H1 (cell line): Measurements from ENCODE around the gene PAN2. TPM values are rescaled to one million over a fixed set of nuclear protein-coding genes. Genes with fewer than 3 reads are reported as not detected.

Experiments
- CTCF ChIA-PET: fragments of 300-600 bp; sonication (Branson Sonifier 250); formaldehyde crosslinking; loops from one replicate; lab custom pipeline; 2021; ENCODE audit not compliant: partially characterized antibody; lab: Charles Lee
- POLR2A ChIA-PET: fragments of 300-600 bp; sonication (Branson Sonifier 250); formaldehyde crosslinking; loops from one replicate; lab custom pipeline; 2021; ENCODE audit warnings: inconsistent platforms; ENCODE audit not compliant: partially characterized antibody; lab: Charles Lee
- DNase-seq, 2 experiments: peaks; one replicate each; pipeline versions ENCODE4 v3.0.0 to v3.0.0-alpha.2; 2010 to 2022; ENCODE audit warnings: low spot score in 2 of 2, low read depth in 1 of 2, mixed read lengths in 1 of 2
- FAIRE-seq: peaks from 2 replicates; lab custom pipeline; 2011; peaks lifted over from hg19 to GRCh38; lab: Jason Lieb, UNC
- H2AFZ ChIP-seq: 2 replicates; pipeline ENCODE4 v1.8.1; 2012; ENCODE audit warnings: low read length, inconsistent platforms
- H2AK5ac ChIP-seq: 2 replicates; pipeline ENCODE4 v1.6.1; 2013; ENCODE audit warnings: low read depth, low read length
- H2BK120ac ChIP-seq: replicated peaks from 2 replicates; pipeline ENCODE3; 2013; ENCODE audit warnings: low read depth, low read length, inconsistent platforms
- H2BK12ac ChIP-seq: 2 replicates; pipeline ENCODE4 v1.6.1; 2013; ENCODE audit warnings: low read depth, low read length
- H2BK15ac ChIP-seq: 2 replicates; pipeline ENCODE4 v1.6.1; 2013; ENCODE audit warnings: low read length
- H2BK20ac ChIP-seq: 2 replicates; pipeline ENCODE4 v1.6.1; 2013; ENCODE audit warnings: low read length
- H2BK5ac ChIP-seq: 2 replicates; pipeline ENCODE4 v1.6.1; 2013; ENCODE audit warnings: low read depth, low read length
- H3K14ac ChIP-seq: 2 replicates; pipeline ENCODE4 v1.6.1; 2013; ENCODE audit warnings: inconsistent platforms; ENCODE audit not compliant: insufficient read length
- H3K18ac ChIP-seq: 2 replicates; pipeline ENCODE4 v1.6.1; 2013; ENCODE audit warnings: low read length; ENCODE audit errors: extremely low read depth
- H3K23ac ChIP-seq: 2 replicates; pipeline ENCODE4 v1.6.1; 2013; ENCODE audit warnings: inconsistent platforms; ENCODE audit not compliant: insufficient read length
- H3K23me2 ChIP-seq: 2 replicates; pipeline ENCODE4 v1.6.1; 2013; ENCODE audit warnings: low read depth, low read length
- H3K27ac ChIP-seq: 2 replicates; pipeline ENCODE4 v1.6.1; 2011; ENCODE audit warnings: low read depth, low read length, inconsistent platforms
- H3K27me3 ChIP-seq, 4 experiments: replicated peaks in 1 of 4; 1 replicate in 1 of 4; 2 replicates in 3 of 4; pipeline versions ENCODE4 v1.6.1 to v1.8.1; 2011 to 2013; ENCODE audit warnings: low read length in 3 of 4, mild to moderate bottlenecking in 3 of 4, inconsistent platforms in 2 of 4, mixed read lengths in 2 of 4, moderate library complexity in 1 of 4; ENCODE audit not compliant: control insufficient read depth in 3 of 4, insufficient read depth in 3 of 4; ENCODE audit errors: extremely low read depth in 1 of 4
- H3K36me3 ChIP-seq, 4 experiments: 2 replicates each; pipeline versions ENCODE4 v1.6.1 to v1.8.1; 2011 to 2013; ENCODE audit warnings: mild to moderate bottlenecking in 4 of 4, low read length in 3 of 4, moderate library complexity in 2 of 4, control low read depth in 1 of 4, inconsistent platforms in 1 of 4; ENCODE audit not compliant: insufficient read depth in 4 of 4, control insufficient read depth in 2 of 4
- H3K4ac ChIP-seq: replicated peaks from 2 replicates; pipeline ENCODE3; 2013; ENCODE audit warnings: low read length, low read depth, mixed read lengths, inconsistent platforms; ENCODE audit not compliant: insufficient read length
- H3K4me1 ChIP-seq, 4 experiments: replicated peaks in 1 of 4; 1 replicate in 1 of 4; 2 replicates in 3 of 4; pipeline versions ENCODE4 v1.6.1 to v1.8.1; 2011 to 2013; ENCODE audit warnings: low read length in 3 of 4, inconsistent platforms in 2 of 4, mixed read lengths in 1 of 4; ENCODE audit not compliant: insufficient read depth in 4 of 4, control insufficient read depth in 3 of 4
- H3K4me2 ChIP-seq, 2 experiments: 2 replicates each; pipeline versions ENCODE4 v1.6.1 to v1.8.1; 2011 to 2013; ENCODE audit warnings: low read depth in 2 of 2, low read length in 2 of 2, control low read depth in 1 of 2, inconsistent platforms in 1 of 2, mild to moderate bottlenecking in 1 of 2; ENCODE audit not compliant: insufficient read depth in 1 of 2
- H3K4me3 ChIP-seq, 4 experiments: fragments of 200-600, 300-600 bp in 1 of 4; sonication (generic), shearing (Covaris generic), sonication (Bioruptor Twin) in 1 of 4; 2 replicates each; pipeline versions ENCODE4 v1.5.1 to v1.8.1; 2011 to 2016; ENCODE audit warnings: low read length in 4 of 4, low read depth in 3 of 4, control low read depth in 2 of 4, inconsistent platforms in 2 of 4, mild to moderate bottlenecking in 2 of 4, mixed read lengths in 1 of 4, moderate library complexity in 1 of 4; ENCODE audit not compliant: insufficient read depth in 2 of 4; ENCODE audit errors: extremely low read depth in 1 of 4
- H3K56ac ChIP-seq: replicated peaks from 2 replicates; pipeline ENCODE3; 2013; ENCODE audit warnings: low read depth, mild to moderate bottlenecking, mixed read lengths, low read length, inconsistent platforms; ENCODE audit not compliant: insufficient read length
- H3K79me1 ChIP-seq: 2 replicates; pipeline ENCODE4 v1.6.1; 2013; ENCODE audit warnings: low read depth, low read length, control low read depth
- H3K79me2 ChIP-seq, 2 experiments: 2 replicates each; pipeline versions ENCODE4 v1.6.1 to v1.8.1; 2012 to 2013; ENCODE audit warnings: low read length in 2 of 2, mild to moderate bottlenecking in 2 of 2, inconsistent platforms in 1 of 2; ENCODE audit not compliant: insufficient read depth in 2 of 2, control insufficient read depth in 1 of 2
- H3K9ac ChIP-seq, 4 experiments: replicated peaks in 1 of 4; 1 replicate in 1 of 4; 2 replicates in 3 of 4; pipeline versions ENCODE4 v1.6.1 to v1.8.1; 2011 to 2013; ENCODE audit warnings: low read depth in 3 of 4, low read length in 3 of 4, control low read depth in 2 of 4, mild to moderate bottlenecking in 2 of 4, moderate library complexity in 2 of 4, inconsistent platforms in 1 of 4; ENCODE audit errors: extremely low read depth in 1 of 4
- H3K9me3 ChIP-seq, 2 experiments: 2 replicates each; pipeline versions ENCODE4 v1.6.1 to v1.8.1; 2012 to 2013; ENCODE audit warnings: mild to moderate bottlenecking in 2 of 2, moderate library complexity in 2 of 2, control low read depth in 1 of 2, inconsistent platforms in 1 of 2, low read depth in 1 of 2, low read length in 1 of 2, mixed read lengths in 1 of 2; ENCODE audit not compliant: insufficient read depth in 2 of 2
- H4K20me1 ChIP-seq, 2 experiments: replicated peaks in 1 of 2; 2 replicates each; pipeline versions ENCODE3 to v1.8.1; 2011 to 2013; ENCODE audit warnings: inconsistent platforms in 2 of 2, low read length in 2 of 2, mild to moderate bottlenecking in 1 of 2; ENCODE audit not compliant: insufficient read depth in 2 of 2, control insufficient read depth in 1 of 2
- H4K5ac ChIP-seq: 2 replicates; pipeline ENCODE4 v1.6.1; 2013; ENCODE audit warnings: low read length, low read depth, mixed read lengths, inconsistent platforms; ENCODE audit not compliant: insufficient read length
- H4K8ac ChIP-seq: 2 replicates; pipeline ENCODE4 v1.8.0; 2013; ENCODE audit warnings: mild to moderate bottlenecking, moderate library complexity, low read length, inconsistent platforms; ENCODE audit not compliant: insufficient read depth; ENCODE audit errors: extremely low read depth
- H4K91ac ChIP-seq: replicated peaks from 2 replicates; pipeline ENCODE3; 2013; ENCODE audit warnings: low read length, mixed read lengths, inconsistent platforms; ENCODE audit not compliant: insufficient read length
- BRCA1 ChIP-seq: IDR thresholded peaks from 2 replicates; pipeline ENCODE4 v1.6.1; 2012; ENCODE audit warnings: low read depth, low read length, improper control_type of control experiment
- PHF8 ChIP-seq: fragments of 200-600 bp; sonication (generic); conservative IDR thresholded peaks from 2 replicates; pipeline ENCODE4 v1.7.1; 2012; ENCODE audit warnings: low read depth, mild to moderate bottlenecking, inconsistent platforms, low read length, moderate library complexity
- RAD21 ChIP-seq, 2 experiments: IDR thresholded peaks in 1 of 2; conservative IDR thresholded peaks in 1 of 2; 2 replicates each; pipeline ENCODE4 v1.6.1; 2011; ENCODE audit warnings: low read depth in 2 of 2, low read length in 2 of 2, improper control_type of control experiment in 1 of 2, inconsistent platforms in 1 of 2, mild to moderate bottlenecking in 1 of 2, moderate library complexity in 1 of 2
- TEAD4 ChIP-seq: IDR thresholded peaks from 2 replicates; pipeline ENCODE4 v1.6.1; 2012; ENCODE audit warnings: low read depth, low read length, inconsistent platforms, mixed read lengths
- WGBS, 2 experiments: shearing (Covaris generic) in 1 of 2; methylation state at CpG; one replicate each; pipeline versions ENCODE4 v1.1.6 to v1.1.7; 2013 to 2015; ENCODE audit warnings: low lambda C conversion rate in 2 of 2, mixed read lengths in 2 of 2, inconsistent platforms in 1 of 2, low coverage in 1 of 2, missing lambda C conversion rate in 1 of 2; ENCODE audit not compliant: insufficient replicate concordance in 2 of 2, insufficient coverage in 1 of 2, insufficient read length in 1 of 2; ENCODE audit errors: extremely low coverage in 1 of 2, missing lambda C conversion rate in 1 of 2; 5-methylcytosine and 5-hydroxymethylcytosine counted together
- polyA plus RNA-seq, 7 experiments: library from polyadenylated mRNA; depleted of rRNA in 3 of 7; stranded (reverse) in 5 of 7; unstranded in 2 of 7; fragments of >200 nt in 5 of 7; fragments of 200-250 nt in 2 of 7; gene quantifications; 1 replicate in 5 of 7; 2 replicates in 1 of 7; 4 replicates in 1 of 7; pipeline versions ENCODE4 v1.2.1 to v1.2.3, GENCODE V29; 2011 to 2013; ENCODE audit warnings: missing spikeins in 2 of 7, mixed read lengths in 2 of 7
- total RNA-seq: library from RNA; stranded (reverse); fragmentation: NEBNext Ultra II Directional; extraction: Animal tissue kit (Norgen Biotek cat#: 25700); gene quantifications from 2 replicates; pipeline ENCODE4 v1.2.1, GENCODE V29; 2021

The PAN2 gene
- total and polyA plus RNA-seq, 2 of the 8 experiments (the other 6 are each of a cell fraction or from before 2014, with no cell fraction given), result 29.6 to 36.7 TPM

GRCh38 chr12:56366948-56367347, 33.1 kb upstream of the PAN2 start:
- DNase-seq (no peak), FAIRE-seq (no peak)
- Histone ChIP-seq H2BK12ac (no peak overlapping the region), H3K4me2 (no peak overlapping the region), H3K4me3 (no peak overlapping the region), H3K27me3 (peaks cover 0 to 3% (median 0%) of the 10 kb centered on the region in 4 experiments; a peak in 1 of 7 replicates), H2BK15ac (no peak overlapping the region), H3K9ac (no peak overlapping the region), H3K23me2 (no peaks in the 10 kb centered on the region), H2AK5ac (no peak overlapping the region), H3K4me1 (no peaks in the 10 kb centered on the region), H2BK5ac (no peak overlapping the region), H3K36me3 (no peaks in the 10 kb centered on the region), H3K23ac (no peak overlapping the region), H3K18ac (no peak overlapping the region), H3K4ac (no peak overlapping the region), H4K20me1 (no peaks in the 10 kb centered on the region), H3K56ac (no peak overlapping the region), H3K79me2 (no peaks in the 10 kb centered on the region), H3K27ac (no peak overlapping the region), H3K14ac (no peak overlapping the region), H2BK120ac (no peak overlapping the region), H3K9me3 (no peaks in the 10 kb centered on the region)
- ChIA-PET POLR2A (interaction anchor here (0.6 kb wide), 1 partner anchor 110 kb away, joined by 4 read pairs; no protein-coding TSS in a partner anchor), CTCF (interaction anchor here (1.4 kb wide), 1 partner anchor 31 kb away, joined by 3 read pairs; no protein-coding TSS in a partner anchor)
- WGBS, 2 experiments, result 89% methylated on average over 3 of the region's 3 CpGs; no CpG with 5 or more reads in 1 of the 2 experiments
- TF ChIP-seq PHF8 (no peak), BRCA1 (no peak), RAD21 (IDR thresholded peaks at IDR 0.05 in 1 of 2, conservative IDR thresholded peaks at IDR 0.05 in 1 of 2; ENCODE audit: low read depth in 2 of 2, low read length in 2 of 2) (no peak), TEAD4 (no peak)
- TF ChIP-seq, all 59 proteins: peak for 0
- H4K5ac ChIP-seq, result no peak overlapping the region
- peak overlapping the region; percentile 14; the same call in 1 of the 2 replicates for H4K8ac ChIP-seq
- H2BK20ac ChIP-seq, result no peak overlapping the region
- H2AFZ ChIP-seq, result no peak overlapping the region
- H3K79me1 ChIP-seq, result no peaks in the 10 kb centered on the region
- no peak overlapping the region for H4K91ac ChIP-seq
